GM23338 (cell line): ENCODE results near the gene GALNT1. TPM values are rescaled to one million over a fixed set of nuclear protein-coding genes. Genes with fewer than 3 reads are reported as not detected.
"Not testable (repeated sequence)": the region's sequence is repeated elsewhere in the genome, so short reads cannot be mapped to it uniquely, and the experiment has no call there.

Experiments used
- ATAC-seq: fragments of 200-7000 bp; cut with Tn5 transposase; 3 replicates; pipeline ENCODE4 v1.9.1; 2020
- DNase-seq: peaks from one replicate; pipeline ENCODE4 v3.0.0-alpha.2; 2015; ENCODE audit warnings: low spot score
- H2AFZ ChIP-seq: fragments of 200-600 bp; sonication (generic); 2 replicates; pipeline ENCODE4 v1.8.0; 2016; ENCODE audit warnings: antibody characterized with exemption, mild to moderate bottlenecking, moderate library complexity
- H3F3A ChIP-seq: fragments of 200-600 bp; sonication (generic); replicated peaks from 2 replicates; pipeline ENCODE4 v1.8.0; 2017; ENCODE audit warnings: antibody characterized with exemption, mixed run types, low read depth
- H3K27ac ChIP-seq: fragments of 200-600 bp; sonication (generic); 2 replicates; pipeline ENCODE4 v1.6.1; 2016; ENCODE audit warnings: low read depth
- H3K27me3 ChIP-seq: fragments of 200-600 bp; sonication (generic); 2 replicates; pipeline ENCODE4 v1.8.0; 2016; ENCODE audit warnings: mild to moderate bottlenecking, mixed run types, moderate library complexity; ENCODE audit not compliant: insufficient read depth
- H3K36me3 ChIP-seq: fragments of 200-600 bp; sonication (generic); 2 replicates; pipeline ENCODE4 v1.8.0; 2016; ENCODE audit warnings: mild to moderate bottlenecking; ENCODE audit not compliant: insufficient read depth
- H3K4me1 ChIP-seq: fragments of 200-600 bp; sonication (generic); 2 replicates; pipeline ENCODE4 v1.8.0; 2016; ENCODE audit warnings: mild to moderate bottlenecking, moderate library complexity; ENCODE audit not compliant: insufficient read depth
- H3K4me2 ChIP-seq: fragments of 200-600 bp; sonication (generic); 2 replicates; pipeline ENCODE4 v1.7.1; 2017; ENCODE audit warnings: mixed run types
- H3K4me3 ChIP-seq: fragments of 200-600 bp; sonication (generic); 2 replicates; pipeline ENCODE4 v1.6.1; 2016; ENCODE audit warnings: mixed run types
- H3K79me2 ChIP-seq: fragments of 200-600 bp; sonication (generic); replicated peaks from 2 replicates; pipeline ENCODE4 v1.8.0; 2017; ENCODE audit warnings: mild to moderate bottlenecking; ENCODE audit not compliant: insufficient read depth
- H3K9me2 ChIP-seq: fragments of 200-600 bp; sonication (generic); 2 replicates; pipeline ENCODE4 v1.8.0; 2017; ENCODE audit not compliant: insufficient read depth
- H4K20me1 ChIP-seq: fragments of 200-600 bp; sonication (generic); replicated peaks from 2 replicates; pipeline ENCODE4 v1.8.0; 2017; ENCODE audit warnings: mild to moderate bottlenecking; ENCODE audit not compliant: insufficient read depth
- H3K27ac Mint-ChIP-seq: 2 replicates; pipeline ENCODE4 v1.8.0; 2020; ENCODE audit warnings: inconsistent platforms, mild to moderate bottlenecking, moderate library complexity, mixed read lengths
- H3K27me3 Mint-ChIP-seq: 3 replicates; pipeline ENCODE4 v1.8.0; 2022; ENCODE audit warnings: low read depth, mild to moderate bottlenecking, moderate library complexity, mixed read lengths, inconsistent platforms; ENCODE audit not compliant: insufficient read depth, poor library complexity
- H3K36me3 Mint-ChIP-seq: 3 replicates; pipeline ENCODE4 v1.8.0; 2021; ENCODE audit warnings: low read depth, mild to moderate bottlenecking, inconsistent platforms, moderate library complexity, mixed read lengths
- H3K4me1 Mint-ChIP-seq: 3 replicates; pipeline ENCODE4 v1.8.0; 2020; ENCODE audit warnings: mild to moderate bottlenecking, inconsistent platforms, mixed read lengths
- H3K4me3 Mint-ChIP-seq: 3 replicates; pipeline ENCODE4 v1.8.0; 2021; ENCODE audit warnings: moderate library complexity, mild to moderate bottlenecking, inconsistent platforms, mixed read lengths
- H3K9me3 Mint-ChIP-seq: 3 replicates; pipeline ENCODE4 v1.8.0; 2020; ENCODE audit warnings: moderate library complexity, mild to moderate bottlenecking, inconsistent platforms, mixed read lengths
- CREB1 ChIP-seq: fragments of 250-450 bp; sonication (Bioruptor Pico); IDR thresholded peaks from 2 replicates; pipeline ENCODE4 v1.5.0; 2020; ENCODE audit warnings: low read depth, mild to moderate bottlenecking, moderate library complexity
- CTCF ChIP-seq, 2 experiments: fragments of 200-600 bp in 1 of 2; sonication (generic) in 1 of 2; conservative IDR thresholded peaks; 2 replicates each; pipeline versions ENCODE4 v1.5.1 to v1.6.1; 2016 to 2017; ENCODE audit warnings: antibody characterized with exemption in 2 of 2, low read depth in 2 of 2, mild to moderate bottlenecking in 2 of 2, moderate library complexity in 1 of 2
- ETS1 ChIP-seq: IDR thresholded peaks from 2 replicates; pipeline ENCODE4 v1.6.1; 2016; ENCODE audit warnings: antibody characterized with exemption
- EZH2phosphoT487 ChIP-seq: fragments of 200-600 bp; sonication (generic); IDR thresholded peaks from one replicate; pipeline ENCODE4 v1.8.1; 2018; ENCODE audit warnings: antibody characterized with exemption; ENCODE audit not compliant: unreplicated experiment
- POLR2AphosphoS5 ChIP-seq: IDR thresholded peaks from 2 replicates; pipeline ENCODE4 v1.6.1; 2016; ENCODE audit warnings: antibody characterized with exemption, low read depth
- REST ChIP-seq: IDR thresholded peaks from one replicate; pipeline ENCODE4 v1.6.1; 2018; ENCODE audit warnings: antibody characterized with exemption; ENCODE audit not compliant: unreplicated experiment
- STAT1 ChIP-seq: IDR thresholded peaks from one replicate; pipeline ENCODE4 v1.6.1; 2016; ENCODE audit warnings: antibody characterized with exemption; ENCODE audit not compliant: unreplicated experiment
- ZNF114 ChIP-seq: fragments of 250-450 bp; sonication (Bioruptor Pico); IDR thresholded peaks from 2 replicates; pipeline ENCODE4 v1.5.0; 2020; ENCODE audit warnings: mild to moderate bottlenecking, moderate library complexity
- ZNF331 ChIP-seq: fragments of 250-450 bp; sonication (Bioruptor Pico); IDR thresholded peaks from 2 replicates; pipeline ENCODE4 v1.5.0; 2020; ENCODE audit warnings: low read depth, mild to moderate bottlenecking, moderate library complexity
- polyA plus RNA-seq: library from polyadenylated mRNA; unstranded; fragments of >200 nt; fragmentation: Nextera tagmentation; extraction: Ambion mirVana; gene quantifications from 2 replicates; pipeline ENCODE4 v1.2.1, GENCODE V29; 2016
- total RNA-seq: library from RNA; depleted of rRNA; stranded (reverse); fragments of >200 nt; shearing (Covaris generic); gene quantifications from 2 replicates; pipeline ENCODE4 v1.2.3, GENCODE V29; 2014

Gene GALNT1
- total and polyA plus RNA-seq, 2 experiments from 2014 or later = 37.4 to 60.8 TPM

GRCh38 chr18:35553300-35553699, 28.2 kb upstream of the GALNT1 start:
- H3K36me3 ChIP-seq = no peaks in the 10 kb centered on the region
- no peaks in the 10 kb centered on the region for H3K27me3 ChIP-seq
- no peaks in the 10 kb centered on the region for H4K20me1 ChIP-seq
- H3K4me1 Mint-ChIP-seq = no peaks in the 10 kb centered on the region
- H3K4me2 ChIP-seq = no peak overlapping the region
- no peak for TF ChIP-seq POLR2AphosphoS5
- TF ChIP-seq ETS1 = no peak
- TF ChIP-seq ZNF114 (CRISPR knock-in tag) = no peak
- TF ChIP-seq CREB1 (CRISPR knock-in tag) = no peak
- TF ChIP-seq REST = no peak
- TF ChIP-seq CTCF (conservative IDR thresholded peaks at IDR 0.05; ENCODE audit: low read depth in 2 of 2) = no peak
- no peak for TF ChIP-seq STAT1
- no peak for TF ChIP-seq ZNF331 (CRISPR knock-in tag)
- no peak for TF ChIP-seq EZH2phosphoT487
- H3K9me2 ChIP-seq = peaks cover 5% of the 10 kb centered on the region; the same call in 1 of the 2 replicates
- H3K36me3 Mint-ChIP-seq = no peaks in the 10 kb centered on the region
- no peaks in the 10 kb centered on the region for H3K4me1 ChIP-seq
- no peak for DNase-seq
- H3F3A ChIP-seq = no peaks in the 10 kb centered on the region
- peaks cover 3% of the 10 kb centered on the region for H3K27me3 Mint-ChIP-seq
- H2AFZ ChIP-seq = no peak overlapping the region
- ATAC-seq = no peak
- no peak overlapping the region for H3K4me3 Mint-ChIP-seq
- H3K79me2 ChIP-seq = no peaks in the 10 kb centered on the region
- H3K9me3 Mint-ChIP-seq = no peaks in the 10 kb centered on the region
- no peak overlapping the region for H3K4me3 ChIP-seq
- H3K27ac ChIP-seq = no peak overlapping the region
- no peak overlapping the region for H3K27ac Mint-ChIP-seq

- ATAC-seq, H3K27me3 Mint-ChIP-seq, H3K4me1 ChIP-seq: not testable (repeated sequence)
Observed at GRCh38 chr18:35555538-35555937, 26.0 kb upstream of the GALNT1 start.

More at GRCh38 chr18:35555538-35555937, 26.0 kb upstream of the GALNT1 start:
- not testable (repeated sequence) for H3K27ac ChIP-seq, H3K36me3 ChIP-seq, H3K36me3 Mint-ChIP-seq, H3K4me2 ChIP-seq, H3K27me3 ChIP-seq, H3F3A ChIP-seq, H3K9me3 Mint-ChIP-seq, H3K4me1 Mint-ChIP-seq, H3K9me2 ChIP-seq, H3K4me3 Mint-ChIP-seq, H4K20me1 ChIP-seq, H2AFZ ChIP-seq, H3K4me3 ChIP-seq, H3K27ac Mint-ChIP-seq, H3K79me2 ChIP-seq, DNase-seq
